ENCODE measurements around the gene ITGB3. TPM values are rescaled to one million over a fixed set of nuclear protein-coding genes. Genes with fewer than 3 reads are reported as not detected.

The ITGB3 gene
- total and polyA plus RNA-seq, 2 of the 8 experiments (the other 6 are each of a cell fraction or from before 2014, with no cell fraction given), result 0.08 to 0.09 TPM

- Histone ChIP-seq H3K27ac (ENCODE audit: low read depth, low read length) (no peak overlapping the region), H4K8ac (ENCODE audit: extremely low read depth, insufficient read depth, low read length) (no peak overlapping the region), H3K79me2 (ENCODE audit: control insufficient read depth in 1 of 2, insufficient read depth in 2 of 2, low read length in 2 of 2) (no peaks in the 10 kb centered on the region), H4K20me1 (replicated peaks in 1 of 2; ENCODE audit: control insufficient read depth in 1 of 2, insufficient read depth in 2 of 2, low read length in 2 of 2) (no peaks in the 10 kb centered on the region), H2AFZ (ENCODE audit: low read length) (no peak overlapping the region), H3K4me3 (ENCODE audit: extremely low read depth in 1 of 4, insufficient read depth in 2 of 4, low read depth in 3 of 4, low read length in 4 of 4) (no peak overlapping the region), H3K4me1 (replicated peaks in 1 of 4; ENCODE audit: control insufficient read depth in 3 of 4, insufficient read depth in 4 of 4, low read length in 3 of 4) (no peaks in the 10 kb centered on the region), H3K4me2 (ENCODE audit: insufficient read depth in 1 of 2, low read depth in 2 of 2, low read length in 2 of 2) (no peak overlapping the region), H4K91ac (replicated peaks; ENCODE audit: insufficient read length, low read length) (no peak overlapping the region), H2AK5ac (ENCODE audit: low read depth, low read length) (no peak overlapping the region), H2BK5ac (ENCODE audit: low read depth, low read length) (no peak overlapping the region), H2BK20ac (ENCODE audit: low read length) (no peak overlapping the region), H3K23me2 (ENCODE audit: low read depth, low read length) (no peaks in the 10 kb centered on the region), H3K9ac (replicated peaks in 1 of 4; ENCODE audit: extremely low read depth in 1 of 4, low read depth in 3 of 4, low read length in 3 of 4) (no peak overlapping the region), H3K36me3 (ENCODE audit: control insufficient read depth in 2 of 4, insufficient read depth in 4 of 4, low read length in 3 of 4) (no peaks in the 10 kb centered on the region), H3K9me3 (ENCODE audit: insufficient read depth in 2 of 2, low read depth in 1 of 2, low read length in 1 of 2) (no peaks in the 10 kb centered on the region), H2BK120ac (replicated peaks; ENCODE audit: low read depth, low read length) (no peak overlapping the region), H3K27me3 (replicated peaks in 1 of 4; ENCODE audit: control insufficient read depth in 3 of 4, extremely low read depth in 1 of 4, insufficient read depth in 3 of 4, low read length in 3 of 4) (no peaks in the 10 kb centered on the region), H3K79me1 (ENCODE audit: low read depth, low read length) (no peaks in the 10 kb centered on the region), H3K14ac (ENCODE audit: insufficient read length) (no peak overlapping the region), H4K5ac (ENCODE audit: insufficient read length, low read depth, low read length) (no peak overlapping the region), H3K18ac (ENCODE audit: extremely low read depth, low read length) (no peak overlapping the region), H2BK12ac (ENCODE audit: low read depth, low read length) (no peak overlapping the region), H3K56ac (replicated peaks; ENCODE audit: insufficient read length, low read depth, low read length) (no peak overlapping the region), H3K23ac (ENCODE audit: insufficient read length) (no peak overlapping the region), H2BK15ac (ENCODE audit: low read length) (no peak overlapping the region), H3K4ac (replicated peaks; ENCODE audit: insufficient read length, low read depth, low read length) (no peak overlapping the region)
- WGBS, 2 experiments (ENCODE audit: extremely low coverage in 1 of 2, insufficient coverage in 1 of 2, insufficient read length in 1 of 2, insufficient replicate concordance in 2 of 2, low coverage in 1 of 2, low lambda C conversion rate in 2 of 2, missing lambda C conversion rate in 1 of 2), result 94% methylated on average over 3 of the region's 3 CpGs; no CpG with 5 or more reads in 1 of the 2 experiments
- no peak for DNase-seq (ENCODE audit: low read depth in 1 of 2, low spot score in 2 of 2)
- TF ChIP-seq RXRA (IDR thresholded peaks at IDR 0.05; ENCODE audit: insufficient read depth, low read depth, low read length), result no peak
- TF ChIP-seq CBX8 (IDR thresholded peaks at IDR 0.05; ENCODE audit: borderline replicate concordance, low read depth, low read length), result no peak
- ChIA-PET CTCF (ENCODE audit: partially characterized antibody) (no interaction called here), POLR2A (ENCODE audit: partially characterized antibody) (no interaction called here)
- no peak for FAIRE-seq
Measured at GRCh38 chr17:47338026-47338425, 84.4 kb downstream of the ITGB3 start.
